Lower lobe of right lung (tissue), 2 donors: ENCODE measurements around the gene PACRG. TPM values are rescaled to one million over a fixed set of nuclear protein-coding genes. Genes with fewer than 3 reads are reported as not detected.

Experiments
- ATAC-seq, 2 donors: fragments of 200-7000 bp; cut with Tn5 transposase; one replicate each; pipeline ENCODE4 v1.9.1; 2020 to 2022; ENCODE audit warnings: mild to moderate bottlenecking in 2 of 2, moderate library complexity in 2 of 2
- DNase-seq: peaks from one replicate; pipeline ENCODE4 v3.0.0-alpha.2; 2020
- H3K27ac ChIP-seq: fragments of 200-600 bp; one replicate; pipeline ENCODE4 v1.8.0; 2022
- H3K27me3 ChIP-seq: fragments of 200-600 bp; one replicate; pipeline ENCODE4 v1.8.0; 2022; ENCODE audit warnings: low read depth
- H3K36me3 ChIP-seq: fragments of 200-600 bp; one replicate; pipeline ENCODE4 v1.8.0; 2022; ENCODE audit warnings: mild to moderate bottlenecking
- H3K4me1 ChIP-seq: fragments of 200-600 bp; one replicate; pipeline ENCODE4 v1.8.0; 2022
- H3K4me3 ChIP-seq: fragments of 200-600 bp; one replicate; pipeline ENCODE4 v1.8.0; 2022; ENCODE audit warnings: mild to moderate bottlenecking
- H3K9me3 ChIP-seq: fragments of 200-600 bp; one replicate; pipeline ENCODE4 v1.8.0; 2022
- intact Hi-C: fragments of 100-400 bp; cut with DNase I; formaldehyde crosslinking; loops from one replicate; pipeline ENCODE4 v1.11.0; 2022
- total RNA-seq: library from RNA; stranded (reverse); fragmentation: NEBNext Ultra II Directional; extraction: Animal tissue kit (Norgen Biotek cat#: 25700); gene quantifications from one replicate; pipeline ENCODE4 v1.2.1, GENCODE V29; 2021
- TF ChIP-seq, protein P1 (sequence below): fragments of 200-600 bp; IDR thresholded peaks from one replicate; pipeline ENCODE4 v1.8.0; 2022; ENCODE audit warnings: antibody characterized with exemption, mild to moderate bottlenecking
- donor health status: DM: no; HTN: yes; CAD: no; lungs with severe emphysema.

The PACRG gene
- total RNA-seq, 1 donor from 2014 or later, result 5.5 TPM

DNA sequence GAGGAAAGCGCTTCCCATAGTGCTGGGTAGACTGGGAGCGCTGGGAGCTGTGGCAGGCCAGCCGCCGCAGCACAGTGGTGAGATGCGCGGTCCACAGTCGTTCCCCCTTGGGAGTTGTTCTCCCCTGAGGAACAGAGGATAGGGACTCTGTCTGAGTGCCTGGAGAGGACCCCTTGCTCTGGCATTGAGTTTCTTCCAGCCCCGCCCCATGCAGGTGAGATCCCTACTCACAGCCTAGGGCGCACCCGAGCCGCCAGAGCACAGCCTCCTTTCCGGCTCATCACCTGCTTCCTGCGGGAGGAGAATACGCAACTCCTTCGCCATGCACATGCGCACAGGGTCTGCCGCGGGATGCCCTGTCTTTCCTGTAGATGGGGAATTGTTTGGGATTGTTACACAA lies 140.6 kb downstream of the PACRG start:
- intact Hi-C loops, result no loop called here
- Histone ChIP-seq H3K4me1 (no peaks in the 10 kb centered on the region), H3K27me3 (no peaks in the 10 kb centered on the region), H3K36me3 (no peaks in the 10 kb centered on the region), H3K27ac (no peak overlapping the region), H3K4me3 (no peak overlapping the region), H3K9me3 (no peaks in the 10 kb centered on the region)
- DNase-seq, result no peak
- TF ChIP-seq, protein P1, sequence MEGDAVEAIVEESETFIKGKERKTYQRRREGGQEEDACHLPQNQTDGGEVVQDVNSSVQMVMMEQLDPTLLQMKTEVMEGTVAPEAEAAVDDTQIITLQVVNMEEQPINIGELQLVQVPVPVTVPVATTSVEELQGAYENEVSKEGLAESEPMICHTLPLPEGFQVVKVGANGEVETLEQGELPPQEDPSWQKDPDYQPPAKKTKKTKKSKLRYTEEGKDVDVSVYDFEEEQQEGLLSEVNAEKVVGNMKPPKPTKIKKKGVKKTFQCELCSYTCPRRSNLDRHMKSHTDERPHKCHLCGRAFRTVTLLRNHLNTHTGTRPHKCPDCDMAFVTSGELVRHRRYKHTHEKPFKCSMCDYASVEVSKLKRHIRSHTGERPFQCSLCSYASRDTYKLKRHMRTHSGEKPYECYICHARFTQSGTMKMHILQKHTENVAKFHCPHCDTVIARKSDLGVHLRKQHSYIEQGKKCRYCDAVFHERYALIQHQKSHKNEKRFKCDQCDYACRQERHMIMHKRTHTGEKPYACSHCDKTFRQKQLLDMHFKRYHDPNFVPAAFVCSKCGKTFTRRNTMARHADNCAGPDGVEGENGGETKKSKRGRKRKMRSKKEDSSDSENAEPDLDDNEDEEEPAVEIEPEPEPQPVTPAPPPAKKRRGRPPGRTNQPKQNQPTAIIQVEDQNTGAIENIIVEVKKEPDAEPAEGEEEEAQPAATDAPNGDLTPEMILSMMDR, result no peak
- ATAC-seq, result no peak

DNA sequence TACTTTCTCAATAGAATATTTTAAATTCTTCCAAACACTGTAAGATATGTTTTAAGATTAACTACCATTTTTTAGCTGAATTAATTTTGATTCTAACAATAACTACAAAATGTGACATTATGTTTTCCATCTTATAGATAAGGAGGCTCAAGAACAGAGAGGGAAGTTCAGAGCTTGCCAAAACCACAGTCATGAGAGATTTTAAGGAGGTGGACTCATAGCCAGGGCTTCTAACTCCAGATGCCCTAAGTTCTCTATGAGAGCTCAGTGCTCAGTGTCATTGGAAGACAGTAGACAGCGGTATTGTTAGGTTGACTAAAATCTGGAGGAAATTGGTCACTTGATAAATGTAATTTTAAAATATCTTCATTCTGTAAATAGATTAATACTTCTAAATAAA lies 144.2 kb downstream of the PACRG start:
- Histone ChIP-seq H3K27me3 (no peaks in the 10 kb centered on the region), H3K27ac (no peak overlapping the region), H3K4me3 (no peak overlapping the region), H3K9me3 (no peaks in the 10 kb centered on the region), H3K36me3 (no peaks in the 10 kb centered on the region), H3K4me1 (no peaks in the 10 kb centered on the region)
- intact Hi-C loops, result no loop called here
- TF ChIP-seq, protein P1, result no peak
- ATAC-seq (no peak), DNase-seq (no peak)

DNA sequence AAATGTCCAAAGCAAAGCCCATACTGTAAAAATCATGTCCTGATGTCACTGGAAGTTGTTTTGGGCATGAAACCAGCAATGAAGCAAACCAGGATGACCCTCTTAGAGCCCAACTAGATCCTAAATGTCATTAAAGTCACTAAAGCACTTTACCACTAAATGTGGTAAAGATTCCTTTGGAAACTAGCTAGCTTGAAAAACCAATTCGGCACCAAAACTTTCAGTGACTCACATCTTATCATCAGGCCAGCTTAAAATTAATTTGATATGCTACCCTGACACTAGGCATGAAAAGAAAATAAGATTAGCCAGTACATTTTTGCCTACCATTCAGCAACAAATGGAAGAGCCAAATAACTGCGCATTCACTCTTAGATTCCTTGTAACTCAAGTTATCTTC lies 145.8 kb downstream of the PACRG start:
- Histone ChIP-seq H3K36me3 (no peaks in the 10 kb centered on the region), H3K27me3 (no peaks in the 10 kb centered on the region), H3K4me1 (no peaks in the 10 kb centered on the region), H3K9me3 (no peaks in the 10 kb centered on the region), H3K4me3 (no peak overlapping the region), H3K27ac (no peak overlapping the region)
- no peak for ATAC-seq
- intact Hi-C loops, result no loop called here
- TF ChIP-seq, protein P1, result no peak
- DNase-seq, result no peak

DNA sequence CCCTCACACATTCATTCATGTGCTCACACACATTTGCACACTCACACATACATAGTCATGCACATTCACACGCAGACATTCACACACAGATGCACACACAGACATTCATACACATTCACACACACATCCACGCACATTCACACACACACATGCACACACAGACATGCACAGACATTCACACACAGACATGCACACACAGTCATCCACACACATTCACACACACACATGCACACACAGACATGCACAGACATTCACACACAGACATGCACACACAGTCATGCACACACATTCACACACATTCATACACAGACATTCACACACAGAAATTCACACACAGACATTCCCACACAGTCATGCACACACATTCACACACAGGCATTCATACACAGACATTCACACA lies 147.3 kb downstream of the PACRG start:
- Histone ChIP-seq H3K9me3 (no peaks in the 10 kb centered on the region), H3K4me3 (no peak overlapping the region), H3K27ac (no peak overlapping the region), H3K27me3 (no peaks in the 10 kb centered on the region), H3K36me3 (no peaks in the 10 kb centered on the region), H3K4me1 (no peaks in the 10 kb centered on the region)
- TF ChIP-seq, protein P1, result no peak
- DNase-seq (no peak), ATAC-seq (no peak)
- intact Hi-C loops, result no loop called here

DNA sequence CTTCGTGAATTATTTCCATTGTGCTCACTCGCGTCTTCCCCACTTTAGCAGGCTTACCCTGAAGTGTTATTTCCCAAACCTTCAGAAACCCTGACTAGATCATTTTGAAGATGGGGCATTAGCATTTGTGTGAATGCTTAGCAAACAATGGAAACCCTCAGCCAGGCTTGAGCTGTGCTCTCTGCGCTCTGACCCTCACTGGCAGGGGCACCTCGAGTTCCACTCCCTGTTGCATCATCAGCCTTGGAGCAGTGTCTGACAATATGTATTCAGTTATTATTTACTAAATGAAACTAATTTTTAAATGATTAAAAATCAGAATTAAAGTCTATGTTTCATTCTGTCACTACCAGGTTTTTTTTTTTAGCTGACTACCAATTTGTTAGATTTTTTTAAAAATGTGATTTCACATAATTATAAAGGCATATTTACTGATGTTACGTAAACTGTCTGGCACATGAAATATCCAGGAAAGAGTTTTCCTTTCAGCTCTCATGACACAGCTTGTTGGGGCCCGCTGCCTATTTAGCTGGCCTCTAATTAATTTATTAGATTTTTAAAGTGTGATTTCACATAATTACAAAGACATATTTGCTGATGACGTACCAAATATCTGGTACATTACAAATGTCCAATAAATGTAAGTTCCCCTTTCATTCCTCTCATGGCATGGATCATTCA lies 155.2 kb downstream of the PACRG start:
- TF ChIP-seq, protein P1, result no peak
- intact Hi-C loops, result no loop called here
- Histone ChIP-seq H3K9me3 (no peaks in the 10 kb centered on the region), H3K36me3 (no peaks in the 10 kb centered on the region), H3K4me3 (no peak overlapping the region), H3K27me3 (no peaks in the 10 kb centered on the region), H3K4me1 (no peaks in the 10 kb centered on the region), H3K27ac (no peak overlapping the region)
- DNase-seq, result no peak
- no peak for ATAC-seq
